HFF-Myc (cell line): ENCODE measurements around the gene ETV7.

Source experiments
- DNase-seq: peaks from one replicate; pipeline ENCODE4 v3.0.0-alpha.2; 2011; ENCODE audit warnings: low read depth; ENCODE audit errors: extremely low read depth
- H3K4me3 ChIP-seq: replicated peaks from 2 replicates; pipeline ENCODE4 v1.5.1; 2011; ENCODE audit warnings: low read depth, mild to moderate bottlenecking, control low read depth, low read length
- TF ChIP-seq, protein P1 (sequence below): IDR thresholded peaks from 2 replicates; pipeline ENCODE4 v1.5.1; 2012; ENCODE audit warnings: mild to moderate bottlenecking, low read depth, low read length, control low read depth; ENCODE audit errors: missing control alignments

Gene ETV7

DNA sequence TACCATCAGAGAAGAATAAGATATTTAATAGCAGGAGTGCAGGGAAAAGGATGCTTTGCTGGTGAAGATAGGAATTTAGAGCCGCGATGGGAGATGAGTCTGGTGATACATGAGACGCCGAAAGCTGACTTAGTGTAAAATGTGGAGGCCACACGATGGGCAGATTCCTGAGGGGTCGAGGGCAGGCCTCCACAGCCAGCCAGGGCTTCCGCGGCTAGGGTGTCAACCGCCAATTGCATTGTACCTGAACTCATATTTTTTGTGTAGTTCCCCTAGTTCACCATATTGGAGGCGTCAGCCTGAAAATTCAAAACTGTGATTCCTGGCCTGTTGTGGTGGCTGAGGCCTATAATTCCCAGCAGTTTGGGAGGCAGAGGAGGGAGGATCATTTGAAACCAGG is 8.5 kb downstream of the ETV7 start:
- TF ChIP-seq, protein P1, sequence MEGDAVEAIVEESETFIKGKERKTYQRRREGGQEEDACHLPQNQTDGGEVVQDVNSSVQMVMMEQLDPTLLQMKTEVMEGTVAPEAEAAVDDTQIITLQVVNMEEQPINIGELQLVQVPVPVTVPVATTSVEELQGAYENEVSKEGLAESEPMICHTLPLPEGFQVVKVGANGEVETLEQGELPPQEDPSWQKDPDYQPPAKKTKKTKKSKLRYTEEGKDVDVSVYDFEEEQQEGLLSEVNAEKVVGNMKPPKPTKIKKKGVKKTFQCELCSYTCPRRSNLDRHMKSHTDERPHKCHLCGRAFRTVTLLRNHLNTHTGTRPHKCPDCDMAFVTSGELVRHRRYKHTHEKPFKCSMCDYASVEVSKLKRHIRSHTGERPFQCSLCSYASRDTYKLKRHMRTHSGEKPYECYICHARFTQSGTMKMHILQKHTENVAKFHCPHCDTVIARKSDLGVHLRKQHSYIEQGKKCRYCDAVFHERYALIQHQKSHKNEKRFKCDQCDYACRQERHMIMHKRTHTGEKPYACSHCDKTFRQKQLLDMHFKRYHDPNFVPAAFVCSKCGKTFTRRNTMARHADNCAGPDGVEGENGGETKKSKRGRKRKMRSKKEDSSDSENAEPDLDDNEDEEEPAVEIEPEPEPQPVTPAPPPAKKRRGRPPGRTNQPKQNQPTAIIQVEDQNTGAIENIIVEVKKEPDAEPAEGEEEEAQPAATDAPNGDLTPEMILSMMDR, result no peak
- H3K4me3 ChIP-seq, result no peak overlapping the region
- no peak for DNase-seq

DNA sequence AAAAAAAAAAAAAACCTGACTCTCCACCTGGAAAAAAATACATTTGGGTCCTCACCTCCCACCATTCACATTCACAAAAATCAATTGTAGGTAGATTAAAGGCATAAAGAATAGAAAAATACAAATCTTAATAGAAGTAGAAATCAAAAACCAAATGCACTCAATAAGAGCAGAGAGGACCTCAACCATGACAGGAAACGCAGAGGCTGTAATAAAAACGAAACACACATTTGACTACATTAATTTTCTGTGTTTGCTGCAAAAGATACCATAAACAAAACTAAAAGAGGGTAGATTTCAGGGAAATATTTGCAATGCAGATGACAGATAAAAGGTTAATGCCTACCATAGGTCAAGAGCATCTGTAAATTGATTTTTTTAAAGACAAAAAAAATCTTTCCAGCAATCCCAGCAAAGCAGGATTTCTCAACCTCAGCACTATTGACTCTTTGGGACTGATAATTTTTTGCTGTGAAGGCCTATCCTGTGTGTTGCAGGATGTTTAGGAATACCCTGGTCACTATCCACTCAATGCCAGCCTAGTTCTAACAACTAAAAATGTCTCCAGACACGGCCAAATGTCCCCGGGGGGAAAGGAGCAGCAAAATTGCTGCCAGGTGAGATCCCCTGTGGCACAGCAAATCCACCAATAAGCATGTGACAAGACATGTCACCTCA is 9.1 kb downstream of the ETV7 start:
- H3K4me3 ChIP-seq, result no peak overlapping the region
- TF ChIP-seq, protein P1, result no peak
- no peak for DNase-seq

DNA sequence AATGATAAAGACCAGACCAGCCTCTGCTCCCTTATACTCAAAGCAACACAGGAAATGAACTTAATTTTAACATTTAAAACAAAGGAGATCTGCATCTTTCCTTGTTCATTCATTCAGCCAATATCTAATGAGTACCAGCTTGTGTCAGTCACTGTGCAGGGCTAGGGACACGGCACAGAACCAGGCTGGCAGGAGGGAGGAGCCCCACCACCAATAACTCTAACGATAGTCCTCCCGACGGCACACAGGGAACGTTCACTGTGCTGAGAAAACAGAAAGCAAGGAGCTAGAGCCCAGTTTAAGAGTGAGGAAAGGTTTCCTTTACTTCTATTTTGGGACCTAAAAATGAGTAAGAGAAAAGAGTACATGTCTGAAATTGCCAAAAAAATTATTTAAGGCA is 9.9 kb downstream of the ETV7 start:
- TF ChIP-seq, protein P1, result no peak
- no peak for DNase-seq
- H3K4me3 ChIP-seq, result no peak overlapping the region

DNA sequence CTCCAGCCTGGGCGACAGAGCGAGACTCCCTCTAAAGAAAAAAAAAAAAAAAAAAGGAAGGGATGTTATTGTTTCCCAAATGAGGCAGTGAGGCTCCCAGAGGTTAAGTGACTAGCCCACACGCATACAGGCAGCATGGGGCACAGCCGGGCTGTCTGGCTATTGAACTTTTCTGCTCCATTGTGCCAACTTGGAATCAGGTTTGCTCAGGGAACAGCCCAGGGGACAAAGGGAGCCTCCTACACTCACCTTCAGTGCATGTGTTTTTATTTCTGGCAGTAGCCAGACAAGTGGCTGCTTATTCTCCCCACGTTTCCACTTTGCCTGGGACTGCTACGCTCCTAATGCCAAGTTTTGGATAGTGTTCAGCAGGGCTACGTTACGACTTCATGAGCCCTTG is 10.7 kb downstream of the ETV7 start:
- DNase-seq, result no peak
- TF ChIP-seq, protein P1, result no peak
- H3K4me3 ChIP-seq, result no peak overlapping the region

DNA sequence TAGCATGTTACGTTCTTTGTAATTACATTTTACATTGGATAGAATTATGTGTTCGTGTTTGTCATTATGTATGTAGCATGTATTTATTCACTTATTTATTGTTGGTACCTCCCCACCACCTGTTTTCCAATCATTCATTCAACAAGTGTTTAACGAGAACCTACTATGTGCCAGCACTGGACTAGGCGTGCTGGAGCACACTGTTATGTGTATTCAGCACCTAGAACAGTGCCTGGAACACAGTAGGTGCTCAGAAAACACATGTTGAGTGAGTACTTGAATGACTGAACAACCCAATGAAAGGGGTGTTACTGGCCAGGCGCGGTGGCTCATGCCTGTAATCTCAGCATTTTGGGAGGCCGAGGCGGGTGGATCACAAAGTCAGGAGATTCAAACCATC is 11.3 kb downstream of the ETV7 start:
- TF ChIP-seq, protein P1, result no peak
- DNase-seq, result no peak

DNA sequence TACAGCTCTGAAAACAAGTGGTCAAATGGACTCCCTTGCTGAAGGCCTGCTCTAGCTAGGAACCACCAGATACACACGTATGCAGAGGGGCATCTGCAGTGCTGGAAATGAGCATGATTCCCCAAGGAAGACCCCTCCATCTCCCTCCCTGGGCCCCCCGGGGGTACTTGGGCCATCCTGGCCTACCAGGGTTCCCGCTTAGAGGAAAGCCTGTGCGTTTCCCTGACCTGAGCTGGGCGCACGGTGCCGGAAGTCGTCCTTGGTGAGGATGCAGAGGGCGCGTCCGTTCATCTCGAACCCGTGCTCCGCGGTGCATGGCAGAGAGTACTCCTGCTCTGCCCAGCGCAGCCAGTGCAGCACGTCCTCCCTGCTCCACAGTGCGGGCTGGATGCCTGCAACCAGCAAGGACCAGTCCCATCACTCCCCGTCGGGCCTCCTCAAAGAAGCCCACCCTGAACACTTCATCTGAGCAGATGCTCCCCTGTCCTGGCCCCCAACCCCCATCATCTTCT is 11.8 kb downstream of the ETV7 start:
- no peak overlapping the region for H3K4me3 ChIP-seq
- DNase-seq, result no peak
- TF ChIP-seq, protein P1, result no peak

More for the DNA sequence above, 11.3 kb downstream of the ETV7 start:
- no peak overlapping the region for H3K4me3 ChIP-seq

DNA sequence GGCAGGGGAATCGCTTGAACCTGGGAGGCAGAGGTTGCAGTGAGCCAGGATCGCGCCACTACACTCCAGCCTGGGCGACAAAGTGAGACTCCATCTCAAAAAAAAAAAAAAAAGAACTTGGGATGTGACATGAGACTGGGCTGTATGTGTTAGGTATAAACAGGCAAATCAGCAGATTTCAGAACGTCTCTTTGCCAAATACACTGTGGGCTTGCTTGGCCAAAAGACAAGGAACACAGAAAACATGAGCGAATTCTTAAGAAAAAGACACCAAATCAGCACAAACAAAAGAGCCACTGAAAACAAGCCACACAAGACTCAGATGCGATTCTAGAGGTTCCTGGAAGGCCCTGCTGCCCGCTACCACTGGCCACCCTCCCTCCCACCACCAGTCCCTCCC is 12.5 kb downstream of the ETV7 start:
- H3K4me3 ChIP-seq, result no peak overlapping the region
- DNase-seq, result no peak
- TF ChIP-seq, protein P1, result no peak
